ENCODE results near the gene MAD1L1. TPM values are rescaled to one million over a fixed set of nuclear protein-coding genes. Genes with fewer than 3 reads are reported as not detected.

MAD1L1 gene
- total and polyA plus RNA-seq, 8 donors: 12.8 to 469 (median 27.3) TPM

GRCh38 chr7:2220030-2220429 lies 12.7 kb downstream of the MAD1L1 start:
- Histone ChIP-seq H3K4me3 (no peak overlapping the region), H3K4me1 (no peaks in the 10 kb centered on the region), H3K27me3 (no peaks in the 10 kb centered on the region), H3K27ac (no peak overlapping the region), H3K36me3 (peaks cover 42 to 100% (median 97%) of the 10 kb centered on the region in 4 donors), H3K9me3 (no peaks in the 10 kb centered on the region)
- TF ChIP-seq POLR2AphosphoS5 (IDR thresholded peaks at IDR 0.05) (no peak), POLR2A (IDR thresholded peaks at IDR 0.05) (no peak), EP300 (IDR thresholded peaks at IDR 0.05) (no peak)
- intact Hi-C loops (cut with DNase I; ENCODE audit: low total_unique reads): loop anchor here (10.0 kb wide), 1 partner anchor 115 kb away; no protein-coding TSS in a partner anchor
- WGBS, 5 donors: 92 to 95% (median 93%) methylated on average over 17 to 19 of the region's 19 CpGs
- DNase-seq: no peak

DNA sequence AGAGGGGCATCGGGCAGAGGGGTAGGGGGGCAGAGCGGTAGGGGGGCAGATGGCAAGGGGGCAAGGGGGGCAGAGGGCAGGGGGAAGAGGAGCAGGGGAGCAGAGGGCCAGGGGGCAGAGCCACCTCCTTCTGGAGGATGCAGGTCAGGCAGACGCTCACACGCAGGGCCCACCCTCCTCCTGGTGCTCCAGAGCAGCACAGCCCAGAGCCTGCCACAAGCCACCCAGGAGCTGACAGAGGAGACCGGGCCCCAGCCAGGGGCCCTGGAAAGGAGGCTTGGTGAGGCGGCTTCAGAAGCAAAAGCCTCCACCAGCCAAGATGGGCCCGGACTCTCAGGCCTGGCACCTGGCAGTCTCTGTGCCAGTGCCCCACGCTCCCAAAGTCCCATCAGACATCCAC lies 13.1 kb downstream of the MAD1L1 start:
- Histone ChIP-seq H3K36me3 (peaks cover 44 to 100% (median 97%) of the 10 kb centered on the region in 4 donors), H3K27me3 (no peaks in the 10 kb centered on the region)
- intact Hi-C loops (cut with DNase I; ENCODE audit: low total_unique reads): loop anchor here (10.0 kb wide), 2 partner anchors 115 to 635 kb away; no protein-coding TSS in a partner anchor

DNA sequence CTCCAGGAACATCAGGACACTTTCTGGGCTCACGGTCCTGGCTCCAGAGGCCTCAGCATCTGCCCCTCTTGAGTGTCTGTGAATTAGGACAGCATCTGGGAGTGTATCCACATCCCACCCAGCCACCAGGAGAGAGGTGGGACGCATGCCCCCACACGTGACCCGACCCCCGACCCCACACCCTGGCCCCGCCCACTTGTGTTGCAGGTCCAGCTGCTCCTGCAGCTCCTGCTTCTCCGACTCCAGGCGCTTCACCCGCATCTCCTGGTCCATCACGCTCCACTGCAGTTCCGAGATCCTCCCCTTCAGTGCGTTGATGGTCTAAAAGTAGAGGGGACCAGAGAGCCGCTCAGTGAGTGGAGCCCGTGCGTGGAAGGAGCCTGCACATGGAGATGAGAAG lies 13.6 kb downstream of the MAD1L1 start:
- Histone ChIP-seq H3K36me3 (peaks cover 48 to 100% (median 97%) of the 10 kb centered on the region in 4 donors), H3K4me1 (no peaks in the 10 kb centered on the region), H3K9me3 (no peaks in the 10 kb centered on the region), H3K27ac (no peak overlapping the region), H3K27me3 (no peaks in the 10 kb centered on the region), H3K4me3 (no peak overlapping the region)
- WGBS, 5 donors: 88 to 92% (median 91%) methylated on average over 15 of the region's 15 CpGs
- intact Hi-C loops (cut with DNase I; ENCODE audit: low total_unique reads): loop anchor here (10.0 kb wide), 1 partner anchor 634 kb away; no protein-coding TSS in a partner anchor
- TF ChIP-seq EP300 (IDR thresholded peaks at IDR 0.05) (no peak), POLR2AphosphoS5 (IDR thresholded peaks at IDR 0.05) (no peak), POLR2A (IDR thresholded peaks at IDR 0.05) (no peak)
- TF ChIP-seq, protein P1, sequence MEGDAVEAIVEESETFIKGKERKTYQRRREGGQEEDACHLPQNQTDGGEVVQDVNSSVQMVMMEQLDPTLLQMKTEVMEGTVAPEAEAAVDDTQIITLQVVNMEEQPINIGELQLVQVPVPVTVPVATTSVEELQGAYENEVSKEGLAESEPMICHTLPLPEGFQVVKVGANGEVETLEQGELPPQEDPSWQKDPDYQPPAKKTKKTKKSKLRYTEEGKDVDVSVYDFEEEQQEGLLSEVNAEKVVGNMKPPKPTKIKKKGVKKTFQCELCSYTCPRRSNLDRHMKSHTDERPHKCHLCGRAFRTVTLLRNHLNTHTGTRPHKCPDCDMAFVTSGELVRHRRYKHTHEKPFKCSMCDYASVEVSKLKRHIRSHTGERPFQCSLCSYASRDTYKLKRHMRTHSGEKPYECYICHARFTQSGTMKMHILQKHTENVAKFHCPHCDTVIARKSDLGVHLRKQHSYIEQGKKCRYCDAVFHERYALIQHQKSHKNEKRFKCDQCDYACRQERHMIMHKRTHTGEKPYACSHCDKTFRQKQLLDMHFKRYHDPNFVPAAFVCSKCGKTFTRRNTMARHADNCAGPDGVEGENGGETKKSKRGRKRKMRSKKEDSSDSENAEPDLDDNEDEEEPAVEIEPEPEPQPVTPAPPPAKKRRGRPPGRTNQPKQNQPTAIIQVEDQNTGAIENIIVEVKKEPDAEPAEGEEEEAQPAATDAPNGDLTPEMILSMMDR (IDR thresholded peaks at IDR 0.05): no peak
- no peak for DNase-seq

More for the DNA sequence above, 13.1 kb downstream of the MAD1L1 start:
- H3K27ac ChIP-seq: no peak overlapping the region
- no peaks in the 10 kb centered on the region for H3K4me1 ChIP-seq
- TF ChIP-seq POLR2AphosphoS5 (IDR thresholded peaks at IDR 0.05) (no peak), POLR2A (IDR thresholded peaks at IDR 0.05) (no peak), EP300 (IDR thresholded peaks at IDR 0.05) (no peak)
- TF ChIP-seq, protein P1 (IDR thresholded peaks at IDR 0.05): no peak
- WGBS, 5 donors: 89 to 98% (median 93%) methylated on average over 4 to 8 of the region's 8 CpGs
- DNase-seq: no peak
- no peak overlapping the region for H3K4me3 ChIP-seq
- no peaks in the 10 kb centered on the region for H3K9me3 ChIP-seq

DNA sequence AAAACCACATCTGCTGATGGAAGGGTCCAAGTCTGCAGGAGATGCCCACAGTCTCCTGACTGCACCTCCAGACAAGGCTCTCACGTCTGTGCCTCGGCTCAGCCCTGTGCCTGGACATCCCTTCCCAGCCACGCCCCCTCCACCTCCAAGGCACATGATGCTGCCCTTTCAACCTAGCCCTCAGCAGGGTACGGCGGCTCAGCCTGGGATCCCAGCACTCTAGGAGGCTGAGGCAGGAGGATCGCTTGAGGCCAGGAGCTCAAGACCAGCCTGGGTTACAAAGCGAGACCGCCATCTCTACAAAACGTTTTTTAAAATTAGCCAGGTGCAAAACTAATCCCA lies 14.3 kb downstream of the MAD1L1 start:
- intact Hi-C loops (cut with DNase I; ENCODE audit: low total_unique reads): loop anchor here (10.0 kb wide), 1 partner anchor 634 kb away; no protein-coding TSS in a partner anchor
- no peak for TF ChIP-seq POLR2A (IDR thresholded peaks at IDR 0.05)
- TF ChIP-seq EP300 (IDR thresholded peaks at IDR 0.05): no peak
- TF ChIP-seq, protein P1 (IDR thresholded peaks at IDR 0.05): no peak
- TF ChIP-seq POLR2AphosphoS5 (IDR thresholded peaks at IDR 0.05): no peak
- DNase-seq: no peak
- 89 to 93% (median 91%) methylated on average over 9 of the region's 9 CpGs for WGBS, 5 donors
- Histone ChIP-seq H3K4me1 (no peaks in the 10 kb centered on the region), H3K36me3 (peaks cover 56 to 100% (median 97%) of the 10 kb centered on the region in 4 donors), H3K4me3 (no peak overlapping the region), H3K27me3 (no peaks in the 10 kb centered on the region), H3K27ac (no peak overlapping the region), H3K9me3 (no peaks in the 10 kb centered on the region)
